Hippocampal formation (tissue), 2 donors: Measurements from ENCODE around the gene GMEB2.
A peak's percentile ranks its signal among the peaks of the same experiment; 100 is the strongest.
"Not testable (repeated sequence)": the region's sequence is repeated elsewhere in the genome, so short reads cannot be mapped to it uniquely, and the experiment has no call there.

Experiments
- DNase-seq, 2 donors: peaks; one replicate each; lab custom pipeline; 2025; lab: John Stamatoyannopoulos, UW

GMEB2 gene

GRCh38 chr20:63626424-63627128 lies at the start of gene GMEB2:
GMEB2 (minus strand) TSS chr20:63627101; CDS start chr20:63619397, 7,704 bp downstream.
- DNase-seq: peak; percentile 66 to 78

- no peak for DNase-seq
Observed at GRCh38 chr20:63675681-63676368, 48.9 kb upstream of the GMEB2 start.

GRCh38 chr20:63673951-63674350 lies 47.0 kb upstream of the GMEB2 start:
- DNase-seq: no peak

- no peak for DNase-seq
Observed at GRCh38 chr20:63672666-63673065, 45.8 kb upstream of the GMEB2 start.

- not testable (repeated sequence) for DNase-seq
Observed at GRCh38 chr20:63671695-63672094, 44.8 kb upstream of the GMEB2 start.

GRCh38 chr20:63668351-63668750 lies 41.5 kb upstream of the GMEB2 start:
- DNase-seq: no peak

- DNase-seq: no peak
Observed at GRCh38 chr20:63667858-63668257, 41.0 kb upstream of the GMEB2 start.

- no peak for DNase-seq
Observed at GRCh38 chr20:63665708-63666107, 38.8 kb upstream of the GMEB2 start.

- DNase-seq: peak; percentile 17 to 39
Observed at GRCh38 chr20:63664861-63665594, 38.1 kb upstream of the GMEB2 start.

GRCh38 chr20:63664143-63664851 lies 37.4 kb upstream of the GMEB2 start:
- DNase-seq: no peak

GRCh38 chr20:63663332-63664066 lies 36.6 kb upstream of the GMEB2 start:
- no peak for DNase-seq

GRCh38 chr20:63662813-63663189 lies 35.9 kb upstream of the GMEB2 start:
- DNase-seq: no peak

GRCh38 chr20:63661959-63662812 lies 35.3 kb upstream of the GMEB2 start:
- DNase-seq: no peak

- DNase-seq: no peak
Observed at GRCh38 chr20:63661108-63661507, 34.2 kb upstream of the GMEB2 start.

- DNase-seq: no peak
Observed at GRCh38 chr20:63660622-63661021, 33.7 kb upstream of the GMEB2 start.

GRCh38 chr20:63660174-63660573 lies 33.3 kb upstream of the GMEB2 start:
- not testable (repeated sequence) for DNase-seq

GRCh38 chr20:63659370-63659769 lies 32.5 kb upstream of the GMEB2 start:
- no peak for DNase-seq

GRCh38 chr20:63658749-63659187 lies 31.9 kb upstream of the GMEB2 start:
- no peak for DNase-seq

GRCh38 chr20:63657937-63658748 lies 31.2 kb upstream of the GMEB2 start, which contains the start of gene RTEL1:
RTEL1 (plus strand) TSS chr20:63658312; CDS start chr20:63659403, 1,091 bp downstream.
- DNase-seq: peak; percentile 85 to 97
